COR-L47 (cell line): ENCODE results near the gene DOLPP1.

ENCODE experiments used
- DNase-seq: peaks from one replicate; lab custom pipeline; 2025; lab: John Stamatoyannopoulos, UW

The DOLPP1 gene

DNA sequence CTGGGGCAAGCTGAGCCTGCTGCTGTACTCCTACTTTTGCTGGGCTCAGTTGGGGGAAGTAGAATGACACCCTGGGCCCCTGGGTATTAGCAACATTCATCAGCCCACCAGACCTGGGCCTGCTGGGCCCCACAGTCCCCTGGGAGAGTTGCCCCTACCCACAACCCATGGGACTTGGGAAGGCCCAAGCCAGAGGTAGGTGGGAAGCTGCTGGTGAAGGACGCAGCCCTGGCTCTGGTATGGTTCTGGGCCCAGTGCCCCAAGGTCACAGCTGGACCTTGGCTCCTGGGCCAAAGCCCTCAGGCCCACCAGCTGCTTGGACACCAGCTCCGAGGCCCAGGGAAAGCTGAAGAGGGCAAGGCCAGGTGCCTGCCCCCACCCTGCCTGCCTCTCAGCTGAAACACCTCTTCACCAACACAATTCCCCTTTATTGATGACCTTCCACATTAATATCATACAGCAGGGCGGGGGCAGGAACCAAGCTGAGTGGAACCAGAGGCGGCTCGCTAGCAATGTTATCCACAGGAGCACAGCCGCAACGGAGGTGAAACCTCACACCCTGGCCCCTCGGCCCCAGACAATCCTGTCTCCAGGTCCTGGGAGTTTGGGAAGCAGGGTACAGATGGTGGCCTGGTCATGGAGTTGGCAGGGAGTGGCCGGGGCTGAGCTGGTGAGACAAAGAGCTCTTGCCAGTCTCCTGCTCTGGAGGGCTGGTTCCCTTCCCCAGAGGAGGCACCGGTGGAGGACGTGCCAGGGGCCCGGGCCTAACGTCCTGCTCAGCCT lies 13.7 kb downstream of the DOLPP1 start:
- DNase-seq: no peak

DNA sequence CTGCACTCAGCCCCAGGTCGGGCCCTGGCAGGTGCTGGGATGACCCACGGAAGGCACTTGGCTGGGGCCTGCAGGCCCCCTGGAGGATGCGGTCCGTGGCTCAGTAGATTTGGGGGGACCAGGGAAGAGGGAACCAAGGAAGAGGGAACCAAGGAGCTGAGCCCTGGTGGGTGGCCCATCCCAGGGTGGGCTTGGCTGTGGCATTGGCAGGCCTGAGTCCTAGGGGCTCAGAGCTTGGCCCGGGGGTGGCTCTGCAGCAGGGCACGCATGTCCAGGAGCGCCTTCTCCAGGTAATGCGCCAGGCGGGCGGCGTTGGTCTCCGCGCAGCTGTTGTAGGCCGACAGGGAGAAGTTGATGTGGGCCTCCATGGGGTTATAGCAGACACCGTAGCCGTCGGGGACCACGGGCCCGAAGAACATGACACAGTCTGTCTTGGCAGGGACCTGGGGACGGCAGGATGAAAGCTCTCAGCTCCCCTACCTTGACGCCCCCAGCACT lies 14.3 kb downstream of the DOLPP1 start:
- no peak for DNase-seq

DNA sequence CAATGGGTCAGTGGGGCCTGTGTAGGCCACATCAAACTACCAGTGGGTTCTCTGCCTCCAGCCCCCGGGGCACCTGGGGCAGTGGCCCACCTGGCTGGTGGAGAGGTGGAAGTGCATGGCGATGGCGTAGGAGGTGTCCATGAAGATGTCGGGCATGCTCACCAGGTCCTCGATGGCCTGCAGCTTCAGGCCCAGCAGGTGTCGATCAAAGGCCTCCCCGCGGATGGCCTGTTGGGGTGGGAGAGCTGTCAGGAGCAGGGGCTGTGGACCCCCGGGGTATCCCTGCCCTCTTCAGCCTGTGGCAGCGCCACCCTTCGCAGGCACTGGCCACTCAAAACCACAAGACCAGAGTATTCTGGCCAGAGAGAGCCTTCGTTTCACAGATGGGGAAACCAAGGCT lies 15.0 kb downstream of the DOLPP1 start:
- DNase-seq: no peak

DNA sequence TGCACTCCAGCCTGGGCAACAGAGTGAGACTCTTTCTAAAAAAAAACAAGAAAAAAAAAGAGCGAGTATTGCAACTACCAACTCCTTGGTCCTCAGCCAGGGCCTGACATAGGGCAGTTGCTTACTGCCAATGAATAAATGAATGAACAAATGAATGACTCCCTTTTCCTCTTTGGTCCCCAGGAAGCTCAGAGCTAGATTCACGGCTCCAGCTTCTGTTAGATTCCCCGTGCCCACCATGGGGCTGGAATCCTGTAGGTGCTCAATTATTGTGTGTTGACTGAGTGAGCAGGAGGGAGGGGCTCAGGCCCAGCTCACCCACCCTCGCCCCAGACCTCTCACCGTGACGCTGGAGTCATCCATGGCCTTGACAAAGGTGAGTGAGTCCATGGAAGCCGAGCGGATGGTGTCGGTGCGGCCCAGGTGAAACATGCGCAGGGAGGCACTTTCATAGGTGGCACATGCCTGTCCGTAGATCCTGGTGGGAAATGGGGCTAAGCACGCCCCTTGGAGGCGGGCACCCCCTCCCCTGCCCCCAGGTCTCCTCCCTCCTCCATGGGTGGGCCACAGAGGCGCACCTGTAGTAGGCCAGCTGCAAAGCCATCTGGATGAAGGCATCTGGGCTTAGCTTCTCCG lies 16.9 kb downstream of the DOLPP1 start:
- no peak for DNase-seq

DNA sequence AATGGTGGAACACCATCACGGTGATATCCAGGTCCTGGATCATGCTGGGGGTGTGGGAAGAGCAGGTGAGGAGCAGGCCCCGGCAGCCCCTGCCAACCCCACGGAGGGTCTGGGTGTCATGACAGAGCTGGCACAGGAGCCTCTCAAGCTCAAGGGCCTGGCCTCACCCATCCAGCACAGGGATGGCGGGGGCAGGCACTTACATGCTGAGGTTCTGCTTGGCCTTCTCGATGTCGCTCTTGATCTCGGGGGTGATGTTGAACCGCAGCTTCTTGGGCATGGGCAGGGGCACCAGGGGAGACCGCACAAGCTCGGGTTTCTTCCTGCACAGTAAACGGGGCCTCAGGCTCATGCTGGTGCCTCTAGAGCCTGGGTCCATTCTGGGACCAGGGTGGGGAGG lies 17.4 kb downstream of the DOLPP1 start:
- no peak for DNase-seq

DNA sequence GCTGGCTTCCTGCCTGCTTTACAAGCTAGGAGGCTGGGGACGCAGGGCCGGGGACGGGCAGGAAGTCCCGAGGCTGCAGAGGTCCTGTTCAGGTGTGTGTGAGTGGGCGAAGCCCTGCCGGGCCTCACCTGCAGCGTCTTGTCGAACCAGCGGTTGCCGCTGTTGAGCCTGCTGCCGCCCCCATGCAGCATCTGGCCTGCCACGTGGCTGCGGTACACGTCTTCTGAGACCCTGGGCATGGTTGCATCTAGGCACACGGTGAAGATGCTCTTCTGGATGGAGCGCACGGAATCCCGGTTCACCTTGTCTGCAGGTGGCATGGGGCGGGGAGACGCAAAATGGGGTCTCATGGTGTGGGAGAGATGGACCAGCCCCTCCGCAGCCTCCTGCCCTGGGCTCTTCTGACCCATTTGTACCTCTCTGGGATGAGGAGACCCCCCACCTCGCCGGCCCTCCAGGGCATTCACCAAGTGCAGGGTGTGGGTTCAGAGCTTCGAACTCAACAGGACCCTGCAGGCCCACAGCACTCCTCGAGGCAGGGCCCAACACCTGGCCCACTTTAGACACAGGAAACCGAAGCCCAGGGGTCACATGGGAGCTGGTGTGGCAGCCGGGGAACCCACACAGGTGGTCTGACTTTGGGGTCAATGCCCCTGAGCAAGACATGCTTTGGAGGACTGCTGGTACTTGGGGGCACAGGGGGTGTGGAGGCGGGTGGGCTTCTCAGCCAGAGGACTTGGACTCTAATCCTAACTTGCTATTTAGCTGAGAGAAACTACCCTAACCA lies 19.7 kb downstream of the DOLPP1 start:
- DNase-seq: no peak

DNA sequence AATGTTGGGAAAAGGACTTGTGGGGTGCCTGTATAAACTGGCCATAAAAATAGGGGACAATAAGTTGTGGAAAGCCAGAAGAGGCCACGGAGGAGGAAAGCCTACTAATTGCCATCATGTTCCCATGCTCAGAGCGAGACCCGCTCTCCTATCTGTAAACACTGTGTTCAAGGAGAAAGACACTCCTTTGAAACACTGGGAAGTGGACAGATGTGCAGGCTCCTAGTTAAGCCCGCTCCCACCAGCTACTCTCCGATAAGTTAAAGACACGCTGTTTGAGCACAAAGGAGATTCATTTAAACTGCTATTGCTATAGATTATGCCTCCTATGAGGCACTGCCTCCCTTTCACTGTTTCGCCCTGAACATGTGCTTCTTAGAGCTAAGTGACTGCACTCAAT lies 20.4 kb downstream of the DOLPP1 start:
- no peak for DNase-seq

DNA sequence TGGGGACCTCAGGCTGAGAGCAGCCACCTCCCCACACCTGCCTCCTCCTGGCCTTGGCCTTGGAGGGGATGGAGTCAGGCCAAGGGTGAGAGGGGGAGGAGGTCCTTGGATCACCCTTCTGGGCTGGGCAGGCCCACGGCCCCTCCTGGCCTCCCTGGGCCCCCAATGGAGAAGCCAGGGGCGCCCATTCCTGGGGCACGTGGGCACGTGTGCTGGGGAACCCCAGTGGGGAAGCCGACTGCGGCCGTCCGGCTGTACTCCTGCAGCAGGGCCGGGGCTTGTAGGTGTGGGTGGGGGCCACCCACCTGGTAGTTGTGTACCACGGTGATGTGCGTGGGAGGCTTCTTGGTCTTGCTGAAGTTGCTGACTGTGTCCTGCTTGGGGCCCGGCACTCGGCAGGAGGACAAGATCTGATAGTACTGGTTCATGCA lies 21.2 kb downstream of the DOLPP1 start:
- no peak for DNase-seq

DNA sequence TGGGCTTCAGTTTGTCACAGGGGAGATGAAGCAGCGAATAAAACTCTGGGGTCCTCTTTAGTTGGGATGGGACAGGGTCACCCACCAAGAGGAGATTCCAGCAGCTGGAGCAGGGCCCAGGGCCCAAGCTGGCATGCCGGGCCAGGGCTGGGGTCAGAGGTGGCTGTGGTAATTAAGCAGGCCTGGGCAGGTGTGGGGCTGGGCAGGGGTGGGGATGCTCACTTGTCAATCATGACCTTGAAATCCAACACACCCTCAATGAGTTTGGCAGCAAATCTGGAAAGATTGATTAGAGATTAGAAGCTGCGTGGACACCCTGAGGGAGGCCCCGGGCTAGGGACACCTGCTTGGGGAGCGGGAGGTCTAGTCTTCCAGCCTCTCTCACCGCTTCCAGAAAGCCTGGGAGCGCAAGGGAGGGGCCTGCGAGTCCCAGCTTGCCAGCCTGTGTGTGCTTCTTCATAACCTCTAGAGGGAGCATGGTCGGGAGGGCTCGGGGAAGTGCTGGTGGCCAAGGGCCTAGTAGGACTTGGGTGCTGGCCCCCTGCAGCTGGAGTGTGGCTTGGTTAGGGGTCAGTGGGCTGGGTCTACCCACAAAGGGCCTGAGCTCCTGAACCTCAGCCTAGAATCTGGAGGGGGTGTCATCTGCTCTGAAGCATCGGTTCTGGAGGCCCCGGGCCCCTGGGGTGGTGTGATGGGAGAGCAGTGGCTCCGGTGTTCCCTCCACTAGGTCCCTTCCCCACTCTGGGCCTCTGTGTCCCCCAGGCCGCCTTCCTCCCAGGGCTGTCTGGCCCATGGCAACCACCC lies 22.1 kb downstream of the DOLPP1 start:
- DNase-seq: peak; percentile 51

DNA sequence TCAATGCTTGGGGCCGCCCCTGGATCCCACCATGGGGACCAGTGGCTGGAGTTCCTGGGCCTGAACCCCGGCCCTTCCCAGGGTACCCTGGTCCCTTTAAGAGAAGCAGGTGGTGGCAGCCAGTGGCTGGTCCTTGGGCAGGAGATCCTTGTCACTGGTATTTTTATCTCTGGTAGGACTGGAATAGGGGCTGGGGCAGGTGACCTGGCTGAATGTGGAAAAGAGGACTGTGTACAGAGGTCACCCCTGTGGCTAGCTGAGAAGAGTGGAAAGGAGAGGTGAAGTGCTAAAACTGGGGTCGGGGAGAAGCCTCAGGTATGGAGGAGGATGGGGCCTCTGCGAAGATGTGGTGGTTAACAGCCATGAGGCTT lies 22.7 kb downstream of the DOLPP1 start:
- no peak for DNase-seq

DNA sequence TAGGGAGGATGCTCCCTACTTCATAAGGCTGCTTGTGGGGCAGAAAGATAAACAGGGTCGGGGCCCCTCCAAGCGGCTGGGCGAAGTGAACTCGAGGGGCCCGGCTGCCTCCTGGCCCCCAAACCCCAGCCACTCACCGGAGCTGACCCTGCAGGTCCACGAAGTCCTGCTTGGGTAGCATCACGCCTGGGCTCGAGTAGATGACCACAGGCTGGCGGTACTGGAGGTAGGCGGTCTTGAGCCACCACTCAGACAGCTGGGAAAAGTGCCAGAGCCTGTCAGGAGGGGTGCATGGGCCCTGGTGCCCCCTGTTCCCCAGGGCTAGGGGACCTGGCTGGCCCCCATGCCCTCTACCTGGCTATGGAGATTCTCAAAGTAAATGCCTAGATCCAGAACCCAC lies 23.1 kb downstream of the DOLPP1 start:
- no peak for DNase-seq

DNA sequence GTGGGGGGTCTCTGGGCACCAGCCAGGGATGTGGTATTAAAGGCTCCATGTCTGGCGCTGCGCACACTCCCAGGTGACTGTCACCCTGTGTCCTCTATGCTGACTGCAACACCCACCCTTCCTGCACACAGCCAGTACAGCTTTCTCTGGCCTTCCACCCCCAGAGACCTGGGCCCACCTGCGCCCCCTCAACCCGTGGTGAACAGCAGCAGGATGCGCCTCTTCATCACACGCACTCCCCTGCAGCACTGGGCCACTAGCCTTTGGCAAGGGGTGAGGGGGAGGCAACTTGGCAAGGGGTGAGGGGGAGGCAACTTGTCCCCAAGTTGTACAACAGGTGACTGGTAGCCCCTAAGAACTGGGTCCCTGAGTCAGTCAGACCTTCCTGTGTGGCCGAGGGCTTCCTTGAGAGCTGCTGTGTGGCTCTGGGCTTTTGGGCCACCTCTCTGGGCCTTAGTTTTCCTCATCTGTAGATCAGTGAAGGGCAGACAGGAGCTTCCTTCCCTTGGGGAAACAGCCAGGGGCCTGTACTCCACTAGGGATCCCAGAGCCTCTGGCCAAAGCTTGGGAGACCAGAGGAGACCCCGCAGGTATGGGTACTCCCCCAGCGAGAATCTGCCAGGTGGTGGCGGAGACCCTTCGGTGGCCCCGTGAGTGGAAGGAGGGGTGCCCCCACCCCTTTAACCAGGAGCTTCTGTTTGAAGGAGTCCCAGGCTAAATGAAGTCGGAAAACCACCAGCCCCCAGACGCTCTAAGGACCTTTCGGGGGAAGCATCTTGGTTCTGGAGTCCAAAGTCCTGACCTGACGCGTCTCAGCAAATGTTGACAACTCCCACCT lies 25.2 kb downstream of the DOLPP1 start:
- no peak for DNase-seq

DNA sequence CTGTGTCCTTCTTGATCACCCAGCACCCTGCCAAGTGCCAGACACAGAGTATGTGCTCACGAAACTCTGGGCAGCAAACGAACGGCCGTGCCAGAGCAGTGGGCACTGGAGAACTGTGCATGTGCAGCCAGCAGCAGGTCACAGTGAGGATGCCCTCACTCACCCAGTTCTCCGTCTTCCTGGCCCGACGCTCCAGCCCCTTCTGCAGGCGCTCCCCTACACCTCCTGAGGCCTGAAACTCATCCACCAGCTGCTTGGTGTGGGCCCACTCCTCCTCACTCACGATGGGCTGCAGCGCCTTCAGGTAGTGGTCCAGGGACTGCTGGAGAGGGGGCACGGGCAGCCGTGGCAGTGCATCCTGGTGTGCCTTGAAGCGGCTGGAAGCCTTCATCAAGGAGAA lies 26.7 kb downstream of the DOLPP1 start:
- DNase-seq: no peak

DNA sequence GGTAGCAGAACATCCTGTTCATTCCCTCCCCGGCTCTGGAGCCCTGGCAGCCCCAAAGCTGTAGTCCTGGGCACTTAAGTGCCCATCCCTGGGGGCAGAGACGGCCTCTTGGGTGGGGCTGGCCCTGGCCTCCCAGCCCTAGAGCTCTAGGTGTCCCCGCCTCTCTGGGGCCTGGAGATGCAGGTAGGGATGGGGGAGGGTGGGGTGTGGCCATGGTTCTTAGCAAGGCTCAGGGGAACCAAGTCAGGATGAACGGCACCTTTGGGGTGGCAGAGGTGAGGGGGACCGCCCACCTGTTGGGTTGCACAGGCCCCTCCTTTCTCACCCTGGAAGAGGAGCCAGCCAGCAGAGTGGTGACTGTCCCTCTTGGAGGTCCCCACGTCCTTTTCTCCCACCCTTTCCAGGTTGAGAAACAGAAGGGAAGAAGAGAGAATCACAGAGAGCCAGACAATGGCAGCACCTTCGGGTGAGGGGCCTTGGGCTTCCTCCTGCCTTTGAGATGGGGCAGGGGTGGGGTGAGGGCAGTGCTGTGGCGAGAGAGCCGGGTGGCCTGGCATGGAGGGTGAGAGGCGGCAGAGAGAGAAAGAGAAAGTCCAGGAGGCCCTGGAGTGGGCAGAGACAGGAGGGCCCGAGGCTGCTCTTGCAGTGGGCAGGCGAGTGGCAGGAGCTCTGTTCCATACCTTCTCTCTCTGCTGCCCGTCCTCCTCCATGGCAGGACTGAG lies 27.3 kb downstream of the DOLPP1 start:
- DNase-seq: no peak

DNA sequence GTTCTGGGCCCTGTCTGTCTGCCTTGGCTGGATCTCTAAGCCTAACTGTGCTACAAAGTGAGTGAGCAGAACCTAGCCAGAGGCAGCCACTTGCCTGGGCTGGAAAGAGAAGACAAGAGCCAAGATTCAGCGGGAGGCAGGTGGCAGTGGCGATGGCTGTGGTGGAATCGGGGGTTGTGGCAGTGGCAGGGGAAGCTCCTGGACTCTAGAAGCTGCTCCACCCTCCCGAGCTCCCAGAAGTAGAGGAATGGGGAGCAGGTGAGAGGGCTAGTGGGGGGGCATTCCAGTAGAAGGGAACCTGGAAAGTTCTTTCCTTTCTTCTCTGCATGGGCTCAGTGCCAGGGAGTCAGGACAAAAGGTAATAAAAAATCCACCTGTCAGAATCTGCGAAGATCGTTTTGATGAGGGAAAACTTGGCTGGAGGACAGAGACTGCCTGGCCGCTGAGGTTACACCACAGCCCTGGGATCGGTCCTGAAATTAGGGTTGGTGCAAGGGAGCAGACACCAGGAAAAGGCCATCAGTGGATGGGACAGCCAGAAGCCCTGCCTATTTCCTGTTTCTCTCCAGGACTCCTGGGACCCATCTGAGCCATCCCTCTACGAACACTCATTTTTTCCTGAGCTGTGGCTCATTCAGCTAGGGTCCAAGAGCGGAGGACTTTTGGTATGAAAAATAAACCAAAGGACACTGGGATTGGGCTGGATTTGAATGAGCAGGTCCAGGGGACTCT lies 28.1 kb downstream of the DOLPP1 start:
- DNase-seq: peak; percentile 31

DNA sequence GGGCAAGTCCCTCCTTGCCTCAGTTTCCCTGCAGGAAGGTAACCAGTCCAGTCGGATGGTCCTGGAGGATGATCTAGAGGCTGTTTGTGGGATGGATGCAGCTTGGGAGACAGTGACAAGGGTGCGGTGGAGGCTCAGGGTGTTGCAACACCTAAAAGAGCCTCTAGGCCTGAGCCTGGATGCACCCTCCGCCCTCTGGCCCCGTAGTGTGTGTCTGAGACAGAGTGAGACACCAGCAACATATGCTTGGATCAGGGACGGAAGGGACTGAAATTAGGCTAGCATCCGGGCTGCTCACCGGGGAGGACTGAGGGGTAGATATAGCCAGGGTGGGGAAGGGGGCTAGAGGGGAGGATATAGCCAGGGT lies 28.6 kb downstream of the DOLPP1 start:
- no peak for DNase-seq

DNA sequence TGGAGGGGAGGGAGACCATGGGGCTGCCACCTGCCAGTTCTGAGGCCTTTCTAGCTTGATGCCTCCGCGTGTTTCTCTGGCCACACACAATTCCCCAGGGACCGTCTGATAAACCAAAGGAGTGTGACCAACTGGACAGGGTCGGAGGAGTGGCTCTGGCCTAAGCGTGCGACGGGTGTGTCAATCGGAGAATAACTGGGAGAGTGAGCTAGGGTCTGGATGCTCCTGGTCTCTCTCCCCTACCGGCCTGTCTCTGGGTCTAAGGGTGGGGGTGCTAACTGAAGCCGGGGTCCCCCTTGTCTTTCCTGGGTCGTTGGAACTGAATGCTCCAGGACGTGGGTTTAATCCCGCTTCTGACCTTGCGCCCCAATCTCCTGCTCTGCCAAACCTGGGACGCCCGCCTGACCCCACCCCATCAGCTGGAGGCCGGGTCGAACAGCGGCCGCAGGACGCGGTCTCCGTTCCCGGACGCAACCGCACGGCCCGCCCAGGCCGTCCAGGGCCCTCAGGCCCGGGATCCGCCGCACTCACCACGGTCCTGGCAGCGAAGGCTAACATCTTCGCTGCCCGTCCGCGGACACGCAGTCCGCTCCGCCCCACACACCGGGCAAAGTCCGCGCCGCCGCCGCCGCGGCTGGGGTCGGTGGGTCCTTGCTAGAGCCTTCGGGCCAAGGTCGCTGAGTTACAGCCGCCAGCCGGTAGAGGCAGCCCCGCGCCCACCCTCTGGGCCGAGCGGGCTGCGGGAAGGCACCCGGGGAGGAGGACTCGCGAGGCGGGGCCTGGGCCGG lies 29.2 kb downstream of the DOLPP1 start:
- no peak for DNase-seq

DNA sequence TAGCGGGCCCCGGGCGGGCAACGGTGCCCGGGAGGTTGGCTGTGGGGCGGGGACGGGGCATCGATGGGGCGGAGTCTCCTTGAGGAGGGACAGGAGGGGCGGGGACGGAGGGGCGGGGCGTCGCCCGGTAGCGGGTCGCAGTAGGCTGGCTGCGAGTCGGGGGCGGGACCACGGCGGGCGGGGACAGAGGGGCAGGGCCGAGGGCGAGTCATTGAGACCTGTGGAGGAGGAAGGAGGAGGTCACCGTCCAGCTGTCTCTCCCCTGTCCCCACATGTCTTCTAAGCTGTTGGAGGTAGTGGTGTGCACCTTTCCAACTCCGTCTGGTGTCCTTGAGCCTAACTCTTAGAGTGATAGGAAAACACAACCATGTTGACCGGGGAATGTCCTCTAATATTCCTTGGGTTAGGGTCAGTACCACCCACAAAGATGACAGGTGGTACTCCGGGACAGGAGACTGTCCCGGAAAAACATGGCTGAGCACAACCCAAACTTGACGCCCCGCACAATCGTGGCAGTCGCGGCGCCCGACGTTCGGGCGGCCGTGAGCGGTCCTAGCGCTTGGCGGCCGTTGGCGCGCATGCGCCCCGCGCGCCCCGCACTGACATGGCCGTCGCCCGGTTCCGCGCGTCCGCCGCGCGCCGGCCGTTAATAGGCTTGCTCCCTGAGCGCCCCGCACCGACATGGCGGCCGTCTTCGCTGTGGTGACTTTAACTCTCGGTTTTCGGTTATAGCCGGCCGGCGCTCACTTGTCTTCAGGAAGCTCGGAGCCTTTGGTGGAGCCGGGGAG lies 30.0 kb downstream of the DOLPP1 start, which contains the start of the genes CRAT and PTPA:
CRAT (minus strand) TSS at position 54 of the 788 bp plus-strand sequence. CDS start 284 bp downstream, outside the sequence.
PTPA (plus strand) TSS at position 676 of the 788 bp plus-strand sequence. CDS start 186 bp downstream, outside the sequence.
- DNase-seq: peak; percentile 90
